ENCODE results near the gene IL15RA.

IL15RA gene

DNA sequence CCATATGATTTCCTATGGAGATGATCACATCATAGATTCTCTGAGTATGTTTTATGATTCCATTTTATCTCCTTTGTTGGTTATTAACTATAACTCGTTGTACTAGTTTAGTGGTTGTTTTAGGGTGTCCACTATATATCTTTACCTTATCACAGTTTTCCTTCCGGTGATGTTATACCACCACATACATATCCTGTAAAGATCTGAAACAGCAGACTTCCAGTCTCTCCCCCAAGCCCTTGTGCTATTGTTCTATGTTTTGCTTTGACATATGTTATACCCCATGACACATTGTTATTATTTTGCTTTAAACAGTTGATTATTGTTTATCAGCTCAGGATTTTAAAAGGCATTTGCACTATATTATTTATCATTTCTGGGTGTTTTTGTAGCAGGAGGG lies 7.3 kb downstream of the IL15RA start:
- H2BK12ac ChIP-seq (ENCODE audit: low read length in 2 of 2), result no peak overlapping the region
- no peak overlapping the region for H3K4me2 ChIP-seq (ENCODE audit: low read length, poor library complexity, severe bottlenecking)
- no peak overlapping the region for H3K9ac ChIP-seq (ENCODE audit: low read length)
- no peaks in the 10 kb centered on the region for H3K79me1 ChIP-seq (replicated peaks; ENCODE audit: low read length, poor library complexity, severe bottlenecking)
- no peaks in the 10 kb centered on the region for H3K9me3 ChIP-seq (ENCODE audit: control insufficient read depth, low read length)
- no peaks in the 10 kb centered on the region for H3K27me3 ChIP-seq (ENCODE audit: control insufficient read depth in 1 of 2, insufficient read depth in 1 of 2, low read length in 2 of 2)
- H3K18ac ChIP-seq (ENCODE audit: low read depth in 1 of 2, low read length in 2 of 2), result no peak overlapping the region
- no peak overlapping the region for H2BK5ac ChIP-seq (ENCODE audit: low read depth, low read length, poor library complexity, severe bottlenecking)
- H3K36me3 ChIP-seq (ENCODE audit: control insufficient read depth in 1 of 2, insufficient read depth in 2 of 2, low read depth in 1 of 2, low read length in 2 of 2), result no peaks in the 10 kb centered on the region
- H2BK120ac ChIP-seq (ENCODE audit: low read depth, low read length), result no peak overlapping the region
- H3K27ac ChIP-seq (ENCODE audit: low read length, poor library complexity, severe bottlenecking), result no peak overlapping the region
- no peak overlapping the region for H3K14ac ChIP-seq (ENCODE audit: low read length in 2 of 2)
- H3K4me3 ChIP-seq (ENCODE audit: insufficient read depth in 1 of 2, low read depth in 1 of 2, low read length in 2 of 2), result no peak overlapping the region
- 100% methylated on average over 1 of the region's 2 CpGs for WGBS
- H2AFZ ChIP-seq (ENCODE audit: low read depth, low read length), result no peak overlapping the region
- no peak overlapping the region for H3K23ac ChIP-seq (ENCODE audit: low read length in 2 of 2)
- no peak overlapping the region for H4K91ac ChIP-seq (ENCODE audit: low read length)
- H4K8ac ChIP-seq (ENCODE audit: low read length), result no peak overlapping the region
- no peak for DNase-seq
- H3K4me1 ChIP-seq (ENCODE audit: control insufficient read depth, insufficient read depth, low read depth, low read length), result peaks cover 5% of the 10 kb centered on the region
- H3K4ac ChIP-seq (ENCODE audit: low read depth in 1 of 2, low read length in 2 of 2), result no peak overlapping the region
- H2AK5ac ChIP-seq (ENCODE audit: low read length, severe bottlenecking), result no peak overlapping the region
- no peak overlapping the region for H2BK15ac ChIP-seq (ENCODE audit: low read depth, poor library complexity, severe bottlenecking)

DNA sequence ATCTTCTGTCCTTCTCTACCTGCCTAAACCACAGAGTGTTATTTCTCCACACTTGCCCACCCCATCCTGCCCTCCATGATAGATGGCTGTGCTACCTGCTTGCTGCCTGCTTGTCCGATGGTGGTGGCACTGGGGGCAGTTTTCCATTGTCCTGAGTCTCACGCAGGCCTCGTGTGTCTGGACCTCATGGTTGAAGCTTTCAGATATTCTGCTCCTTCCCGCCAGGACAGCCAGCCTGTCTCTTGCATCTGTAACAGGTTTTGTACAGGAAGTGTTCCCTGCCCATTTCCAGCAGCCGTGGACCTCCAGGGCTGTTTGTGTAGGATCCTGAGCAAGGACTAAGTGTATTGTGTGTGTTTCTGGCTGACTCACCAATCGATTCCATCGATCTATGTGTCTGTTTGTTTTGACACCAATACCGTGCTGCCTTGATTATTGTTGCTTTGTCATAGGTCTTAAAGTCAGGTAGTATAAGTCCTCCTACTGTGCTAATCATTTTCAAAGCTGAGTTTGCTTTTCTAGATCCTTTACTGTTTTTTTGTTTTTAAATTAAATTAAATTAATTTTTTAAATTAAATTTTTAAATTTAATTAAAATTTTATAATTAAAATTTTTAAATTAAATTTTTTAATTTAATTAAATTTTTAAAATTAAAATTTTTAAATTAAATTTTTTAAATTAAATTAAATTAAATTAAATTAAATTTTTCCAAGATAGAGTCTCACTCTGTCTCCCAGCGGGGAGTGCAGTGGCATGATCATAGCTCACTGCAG lies 8.5 kb downstream of the IL15RA start:
- no peak overlapping the region for H2BK5ac ChIP-seq (ENCODE audit: low read depth, low read length, poor library complexity, severe bottlenecking)

DNA sequence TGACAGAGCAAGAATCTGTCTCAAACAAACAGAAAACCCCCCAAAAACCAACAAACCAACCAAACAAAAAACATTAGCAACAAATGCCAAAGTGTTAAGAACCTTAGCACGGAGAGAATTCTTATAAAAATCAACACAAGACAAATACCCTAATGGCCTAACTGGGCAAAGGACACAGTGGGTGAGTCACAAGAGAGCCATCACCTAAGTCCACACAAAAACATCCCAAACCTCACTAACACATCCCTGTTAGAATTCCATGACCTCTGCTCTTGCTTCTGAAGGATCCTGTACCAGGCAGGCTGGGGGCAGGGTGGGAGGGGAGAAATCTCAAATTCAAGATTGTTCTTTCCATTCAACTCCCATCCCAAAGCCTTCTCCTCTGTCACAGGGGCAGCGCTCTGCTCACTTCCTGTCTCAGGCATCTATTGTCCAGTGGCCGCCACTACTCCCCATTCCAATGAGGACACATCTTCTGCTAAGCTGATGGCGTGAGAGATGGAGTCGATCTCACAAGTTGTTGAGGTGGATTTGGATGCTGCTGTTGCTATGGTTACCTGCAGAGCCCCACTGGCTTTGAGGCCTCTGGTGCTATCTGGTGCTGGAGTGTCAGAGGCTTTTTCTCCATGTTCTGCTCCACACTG lies 9.2 kb downstream of the IL15RA start:
- H3K23ac ChIP-seq (ENCODE audit: low read length in 2 of 2), result no peak overlapping the region
- H3K4me3 ChIP-seq (ENCODE audit: insufficient read depth in 1 of 2, low read depth in 1 of 2, low read length in 2 of 2), result no peak overlapping the region
- no peak overlapping the region for H3K9ac ChIP-seq (ENCODE audit: low read length)
- WGBS, result 93% methylated on average over 3 of the region's 5 CpGs
- peaks cover 9% of the 10 kb centered on the region for H3K4me1 ChIP-seq (ENCODE audit: control insufficient read depth, insufficient read depth, low read depth, low read length)
- H2BK120ac ChIP-seq (ENCODE audit: low read depth, low read length), result no peak overlapping the region
- no peaks in the 10 kb centered on the region for H3K36me3 ChIP-seq (ENCODE audit: control insufficient read depth in 1 of 2, insufficient read depth in 2 of 2, low read depth in 1 of 2, low read length in 2 of 2)
- H2BK15ac ChIP-seq (ENCODE audit: low read depth, poor library complexity, severe bottlenecking), result no peak overlapping the region
- no peak overlapping the region for H3K14ac ChIP-seq (ENCODE audit: low read length in 2 of 2)
- H4K8ac ChIP-seq (ENCODE audit: low read length), result no peak overlapping the region
- H3K4me2 ChIP-seq (ENCODE audit: low read length, poor library complexity, severe bottlenecking), result no peak overlapping the region
- H3K18ac ChIP-seq (ENCODE audit: low read depth in 1 of 2, low read length in 2 of 2), result no peak overlapping the region
- H3K79me1 ChIP-seq (replicated peaks; ENCODE audit: low read length, poor library complexity, severe bottlenecking), result no peaks in the 10 kb centered on the region
- no peak for DNase-seq
- H3K27ac ChIP-seq (ENCODE audit: low read length, poor library complexity, severe bottlenecking), result no peak overlapping the region
- H2AK5ac ChIP-seq (ENCODE audit: low read length, severe bottlenecking), result no peak overlapping the region
- H2BK12ac ChIP-seq (ENCODE audit: low read length in 2 of 2), result no peak overlapping the region
- H3K9me3 ChIP-seq (ENCODE audit: control insufficient read depth, low read length), result no peaks in the 10 kb centered on the region
- no peak overlapping the region for H3K4ac ChIP-seq (ENCODE audit: low read depth in 1 of 2, low read length in 2 of 2)
- no peak overlapping the region for H2BK5ac ChIP-seq (ENCODE audit: low read depth, low read length, poor library complexity, severe bottlenecking)
- no peak overlapping the region for H4K91ac ChIP-seq (ENCODE audit: low read length)
- no peaks in the 10 kb centered on the region for H3K27me3 ChIP-seq (ENCODE audit: control insufficient read depth in 1 of 2, insufficient read depth in 1 of 2, low read length in 2 of 2)
- H2AFZ ChIP-seq (ENCODE audit: low read depth, low read length), result no peak overlapping the region

More for the DNA sequence above, 8.5 kb downstream of the IL15RA start:
- no peak for DNase-seq
- Histone ChIP-seq H2BK15ac (ENCODE audit: low read depth, poor library complexity, severe bottlenecking) (no peak overlapping the region), H2AFZ (ENCODE audit: low read depth, low read length) (no peak overlapping the region), H4K91ac (ENCODE audit: low read length) (no peak overlapping the region), H3K4ac (ENCODE audit: low read depth in 1 of 2, low read length in 2 of 2) (no peak overlapping the region), H2BK120ac (ENCODE audit: low read depth, low read length) (no peak overlapping the region), H3K4me1 (ENCODE audit: control insufficient read depth, insufficient read depth, low read depth, low read length) (peaks cover 9% of the 10 kb centered on the region), H3K4me3 (ENCODE audit: insufficient read depth in 1 of 2, low read depth in 1 of 2, low read length in 2 of 2) (no peak overlapping the region), H3K18ac (ENCODE audit: low read depth in 1 of 2, low read length in 2 of 2) (no peak overlapping the region), H4K8ac (ENCODE audit: low read length) (no peak overlapping the region), H3K27ac (ENCODE audit: low read length, poor library complexity, severe bottlenecking) (no peak overlapping the region), H3K9me3 (ENCODE audit: control insufficient read depth, low read length) (no peaks in the 10 kb centered on the region), H2BK12ac (ENCODE audit: low read length in 2 of 2) (no peak overlapping the region), H3K79me1 (replicated peaks; ENCODE audit: low read length, poor library complexity, severe bottlenecking) (no peaks in the 10 kb centered on the region), H3K4me2 (ENCODE audit: low read length, poor library complexity, severe bottlenecking) (no peak overlapping the region), H3K9ac (ENCODE audit: low read length) (no peak overlapping the region), H3K14ac (ENCODE audit: low read length in 2 of 2) (no peak overlapping the region), H3K27me3 (ENCODE audit: control insufficient read depth in 1 of 2, insufficient read depth in 1 of 2, low read length in 2 of 2) (no peaks in the 10 kb centered on the region), H2AK5ac (ENCODE audit: low read length, severe bottlenecking) (no peak overlapping the region), H3K36me3 (ENCODE audit: control insufficient read depth in 1 of 2, insufficient read depth in 2 of 2, low read depth in 1 of 2, low read length in 2 of 2) (no peaks in the 10 kb centered on the region), H3K23ac (ENCODE audit: low read length in 2 of 2) (no peak overlapping the region)
- WGBS, result 94% methylated on average over 9 of the region's 9 CpGs

DNA sequence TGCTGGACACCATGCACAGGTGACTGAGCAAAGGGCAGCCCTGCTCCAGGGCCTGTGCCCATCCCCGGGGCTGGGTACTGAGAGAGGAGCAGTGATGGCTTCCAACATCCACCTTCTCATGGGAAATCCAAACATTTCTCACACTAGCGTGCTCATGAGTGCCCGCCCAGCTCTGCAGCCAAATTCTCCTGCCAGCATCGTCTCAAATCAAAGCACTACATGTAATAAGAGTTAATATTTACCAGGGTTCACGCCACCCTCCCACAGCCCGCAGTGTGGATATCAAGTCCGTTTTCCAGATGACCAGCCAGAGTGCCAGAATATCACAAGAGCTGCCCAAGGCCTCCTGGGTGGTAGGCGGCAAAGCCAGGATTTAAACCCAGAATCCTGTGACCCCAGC lies 12.1 kb downstream of the IL15RA start:
- no peak overlapping the region for H3K18ac ChIP-seq (ENCODE audit: low read depth in 1 of 2, low read length in 2 of 2)
- DNase-seq, result no peak
- H3K4ac ChIP-seq (ENCODE audit: low read depth in 1 of 2, low read length in 2 of 2), result no peak overlapping the region
- H3K36me3 ChIP-seq (ENCODE audit: control insufficient read depth in 1 of 2, insufficient read depth in 2 of 2, low read depth in 1 of 2, low read length in 2 of 2), result no peaks in the 10 kb centered on the region
- no peak overlapping the region for H2BK120ac ChIP-seq (ENCODE audit: low read depth, low read length)
- no peak overlapping the region for H3K4me2 ChIP-seq (ENCODE audit: low read length, poor library complexity, severe bottlenecking)
- H2BK15ac ChIP-seq (ENCODE audit: low read depth, poor library complexity, severe bottlenecking), result no peak overlapping the region
- 96% methylated on average over 8 of the region's 8 CpGs for WGBS
- H4K8ac ChIP-seq (ENCODE audit: low read length), result no peak overlapping the region
- H2AK5ac ChIP-seq (ENCODE audit: low read length, severe bottlenecking), result no peak overlapping the region
- H3K27ac ChIP-seq (ENCODE audit: low read length, poor library complexity, severe bottlenecking), result no peak overlapping the region
- H3K14ac ChIP-seq (ENCODE audit: low read length in 2 of 2), result no peak overlapping the region
- peaks cover 9% of the 10 kb centered on the region for H3K4me1 ChIP-seq (ENCODE audit: control insufficient read depth, insufficient read depth, low read depth, low read length)
- H2BK12ac ChIP-seq (ENCODE audit: low read length in 2 of 2), result no peak overlapping the region
- no peaks in the 10 kb centered on the region for H3K27me3 ChIP-seq (ENCODE audit: control insufficient read depth in 1 of 2, insufficient read depth in 1 of 2, low read length in 2 of 2)
- no peak overlapping the region for H3K23ac ChIP-seq (ENCODE audit: low read length in 2 of 2)
- no peaks in the 10 kb centered on the region for H3K79me1 ChIP-seq (replicated peaks; ENCODE audit: low read length, poor library complexity, severe bottlenecking)
- no peaks in the 10 kb centered on the region for H3K9me3 ChIP-seq (ENCODE audit: control insufficient read depth, low read length)
- H2AFZ ChIP-seq (ENCODE audit: low read depth, low read length), result no peak overlapping the region
- no peak overlapping the region for H2BK5ac ChIP-seq (ENCODE audit: low read depth, low read length, poor library complexity, severe bottlenecking)
- no peak overlapping the region for H4K91ac ChIP-seq (ENCODE audit: low read length)
- H3K4me3 ChIP-seq (ENCODE audit: insufficient read depth in 1 of 2, low read depth in 1 of 2, low read length in 2 of 2), result no peak overlapping the region
- H3K9ac ChIP-seq (ENCODE audit: low read length), result no peak overlapping the region

All from mesenchymal stem cell (in vitro differentiated cells and primary cell).